Measurements from ENCODE around the gene RPS2. TPM values are rescaled to one million over a fixed set of nuclear protein-coding genes. Genes with fewer than 3 reads are reported as not detected.

RPS2 gene
- total RNA-seq, 4 donors from 2014 or later, result 899 to 1,585 (median 1,295) TPM

DNA sequence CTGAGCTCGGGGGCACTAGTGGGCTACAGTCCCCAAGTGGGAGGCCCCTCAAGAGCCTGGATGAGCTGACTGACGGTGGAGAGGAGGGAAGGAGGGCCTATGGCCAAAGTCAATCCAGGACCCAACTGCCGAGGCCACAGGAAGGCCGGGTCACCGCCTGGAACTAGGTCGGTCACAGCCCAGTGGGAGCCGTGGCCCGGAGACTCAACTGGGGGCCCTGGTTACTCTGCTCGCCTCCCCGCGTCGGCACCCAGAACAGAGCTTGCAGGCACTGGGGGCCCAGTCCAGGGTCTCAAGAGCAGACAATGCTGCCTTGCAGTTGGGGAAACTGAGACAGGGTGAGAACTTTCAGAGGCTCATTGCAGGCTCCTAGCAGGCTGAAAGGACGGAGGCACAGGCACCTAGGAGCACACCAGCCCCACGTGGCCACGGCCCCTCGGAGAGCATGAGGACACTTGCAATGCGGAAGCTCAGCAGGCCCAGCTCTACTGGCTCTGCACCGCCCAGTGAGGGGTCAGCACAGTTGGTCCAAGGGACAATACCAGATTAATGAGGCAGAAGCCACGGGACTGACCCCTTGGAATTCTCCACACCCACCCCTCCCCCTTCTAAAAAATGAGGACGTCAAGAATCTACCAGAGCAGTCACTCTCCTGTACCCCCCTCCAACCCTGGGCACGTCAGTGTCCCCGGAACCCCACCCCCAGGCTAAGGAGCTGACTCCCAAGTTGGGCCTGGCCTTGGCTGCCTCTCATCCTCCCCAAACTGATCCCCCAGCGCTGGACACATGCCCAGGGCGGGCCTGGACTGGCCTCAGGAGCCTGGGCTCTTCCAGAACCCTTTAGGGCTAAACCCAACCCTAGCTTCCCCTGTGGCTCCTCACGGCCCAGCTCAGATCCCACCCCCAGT lies 48.6 kb downstream of the RPS2 start:
- no peak for ATAC-seq
- Histone ChIP-seq H3K36me3 (no peaks in the 10 kb centered on the region), H3K27me3 (peaks cover 81% of the 10 kb centered on the region), H3K9me3 (no peaks in the 10 kb centered on the region), H3K4me1 (peaks cover 0 to 14% (median 0%) of the 10 kb centered on the region in 3 donors), H3K27ac (no peak overlapping the region), H3K4me3 (no peak overlapping the region)
- 0 to 53% methylated on average over 1 to 3 of the region's 25 CpGs for WGBS, 2 donors (ENCODE audit: low coverage in 1 of 2)
- no peak for TF ChIP-seq POLR2A (IDR thresholded peaks at IDR 0.05)
- TF ChIP-seq, protein P1, sequence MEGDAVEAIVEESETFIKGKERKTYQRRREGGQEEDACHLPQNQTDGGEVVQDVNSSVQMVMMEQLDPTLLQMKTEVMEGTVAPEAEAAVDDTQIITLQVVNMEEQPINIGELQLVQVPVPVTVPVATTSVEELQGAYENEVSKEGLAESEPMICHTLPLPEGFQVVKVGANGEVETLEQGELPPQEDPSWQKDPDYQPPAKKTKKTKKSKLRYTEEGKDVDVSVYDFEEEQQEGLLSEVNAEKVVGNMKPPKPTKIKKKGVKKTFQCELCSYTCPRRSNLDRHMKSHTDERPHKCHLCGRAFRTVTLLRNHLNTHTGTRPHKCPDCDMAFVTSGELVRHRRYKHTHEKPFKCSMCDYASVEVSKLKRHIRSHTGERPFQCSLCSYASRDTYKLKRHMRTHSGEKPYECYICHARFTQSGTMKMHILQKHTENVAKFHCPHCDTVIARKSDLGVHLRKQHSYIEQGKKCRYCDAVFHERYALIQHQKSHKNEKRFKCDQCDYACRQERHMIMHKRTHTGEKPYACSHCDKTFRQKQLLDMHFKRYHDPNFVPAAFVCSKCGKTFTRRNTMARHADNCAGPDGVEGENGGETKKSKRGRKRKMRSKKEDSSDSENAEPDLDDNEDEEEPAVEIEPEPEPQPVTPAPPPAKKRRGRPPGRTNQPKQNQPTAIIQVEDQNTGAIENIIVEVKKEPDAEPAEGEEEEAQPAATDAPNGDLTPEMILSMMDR (IDR thresholded peaks at IDR 0.05), result no peak
- no peak for TF ChIP-seq POLR2AphosphoS5 (IDR thresholded peaks at IDR 0.05)
- no peak for TF ChIP-seq EP300 (IDR thresholded peaks at IDR 0.05)

DNA sequence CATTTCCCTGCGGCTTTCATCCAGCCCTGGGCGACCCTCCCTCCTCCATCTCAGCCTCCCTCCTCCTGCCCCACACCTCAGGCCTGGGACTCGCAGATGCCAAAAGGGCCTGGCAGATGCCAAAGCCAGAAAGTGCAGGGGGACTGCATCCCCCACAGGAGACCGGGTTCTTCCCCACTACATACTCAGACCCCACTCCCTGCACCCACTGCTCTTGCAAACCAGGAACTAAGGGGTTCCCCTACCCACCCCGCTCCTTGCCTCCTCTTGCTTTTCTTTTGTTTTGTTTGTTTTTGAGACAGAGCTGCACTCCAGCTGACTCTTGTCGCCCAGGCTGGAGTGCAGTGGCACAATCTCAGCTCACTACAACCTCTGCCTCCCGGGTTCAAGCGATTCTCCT lies 49.6 kb downstream of the RPS2 start:
- H3K4me1 ChIP-seq, result peaks cover 0 to 14% (median 0%) of the 10 kb centered on the region in 3 donors
- H3K27ac ChIP-seq, result no peak overlapping the region
- no peak for TF ChIP-seq POLR2A (IDR thresholded peaks at IDR 0.05)
- TF ChIP-seq POLR2AphosphoS5 (IDR thresholded peaks at IDR 0.05), result no peak
- no peaks in the 10 kb centered on the region for H3K36me3 ChIP-seq
- 43% methylated on average over 4 of the region's 8 CpGs; no CpG with 5 or more reads in 1 of the 2 donors for WGBS, 2 donors (ENCODE audit: low coverage in 1 of 2)
- peaks cover 75% of the 10 kb centered on the region for H3K27me3 ChIP-seq
- no peak for ATAC-seq
- no peak overlapping the region for H3K4me3 ChIP-seq
- no peaks in the 10 kb centered on the region for H3K9me3 ChIP-seq

DNA sequence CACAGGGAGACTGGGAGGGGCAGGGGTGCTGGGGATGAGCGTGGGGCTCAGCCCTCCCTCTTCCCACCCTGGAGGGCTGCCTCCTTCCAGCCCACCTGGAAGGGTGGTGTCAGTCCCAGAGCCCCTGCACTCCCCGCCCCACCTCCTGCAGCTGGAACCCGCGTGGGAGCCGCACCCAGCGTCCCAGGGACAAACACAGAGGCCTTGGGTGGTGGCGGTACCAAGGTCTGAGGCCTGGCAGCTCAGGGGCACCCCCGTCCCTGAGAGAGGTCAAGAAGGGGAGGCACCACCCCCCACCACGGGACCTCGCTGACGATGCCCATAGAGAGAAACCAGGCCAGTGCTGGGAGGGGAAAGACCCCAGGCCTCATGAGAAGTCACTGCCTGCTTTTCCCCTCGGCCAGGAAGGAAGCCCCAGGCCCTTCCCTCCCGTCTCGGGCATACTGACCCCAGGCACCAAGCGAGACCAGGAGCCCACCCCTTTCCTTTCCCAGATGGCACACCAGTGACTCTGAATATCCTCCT lies 50.5 kb downstream of the RPS2 start:
- Histone ChIP-seq H3K36me3 (no peaks in the 10 kb centered on the region), H3K4me3 (no peak overlapping the region), H3K4me1 (peaks cover 0 to 14% (median 0%) of the 10 kb centered on the region in 3 donors), H3K27ac (no peak overlapping the region), H3K9me3 (no peaks in the 10 kb centered on the region), H3K27me3 (peaks cover 75% of the 10 kb centered on the region)
- TF ChIP-seq EP300 (IDR thresholded peaks at IDR 0.05) (no peak), POLR2A (IDR thresholded peaks at IDR 0.05) (no peak), POLR2AphosphoS5 (IDR thresholded peaks at IDR 0.05) (no peak)
- TF ChIP-seq, protein P1 (IDR thresholded peaks at IDR 0.05), result no peak
- no peak for ATAC-seq
- WGBS, 2 donors (ENCODE audit: low coverage in 1 of 2), result 48% methylated on average over 2 of the region's 15 CpGs; no CpG with 5 or more reads in 1 of the 2 donors

DNA sequence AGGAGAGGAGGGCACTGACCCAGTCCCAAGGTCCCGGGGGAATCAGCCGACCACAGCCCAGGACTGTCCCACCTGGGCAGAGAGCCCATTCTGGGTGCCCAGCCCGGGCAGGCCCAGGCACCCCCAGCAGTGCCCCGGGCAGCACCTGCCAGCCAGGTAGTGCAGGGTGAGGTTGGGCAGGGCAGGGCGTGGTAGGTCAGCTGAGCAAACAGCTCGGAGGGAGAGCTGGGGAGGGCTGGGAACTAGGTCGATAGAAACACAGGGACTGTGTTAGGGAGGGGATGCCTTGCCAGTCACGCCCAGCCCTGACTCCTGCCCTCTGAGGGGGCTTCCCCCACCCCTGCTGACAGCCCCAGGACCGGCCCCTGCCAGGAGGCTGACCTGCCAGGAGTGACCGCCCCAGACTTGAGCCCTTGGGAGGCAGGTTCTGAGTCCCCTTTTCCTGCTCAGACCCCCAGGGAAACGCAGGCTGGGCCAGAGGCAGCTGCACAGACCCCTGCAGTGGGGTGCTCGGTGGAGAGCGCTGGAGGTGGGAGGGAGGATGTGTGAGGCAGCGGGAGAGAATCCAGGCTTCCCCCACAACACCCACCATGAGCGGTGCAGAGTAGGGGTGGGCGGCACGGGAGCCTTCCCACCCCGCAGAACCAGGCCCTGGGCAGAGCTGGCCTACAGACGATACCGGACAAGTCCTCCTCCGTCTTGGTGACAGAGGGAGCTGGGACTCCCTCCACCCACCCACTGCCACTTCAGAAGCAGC lies 51.1 kb downstream of the RPS2 start:
- H3K27ac ChIP-seq, result no peak overlapping the region
- peaks cover 0 to 9% (median 0%) of the 10 kb centered on the region in 3 donors for H3K4me1 ChIP-seq
- no peaks in the 10 kb centered on the region for H3K36me3 ChIP-seq
- no CpG with 5 or more reads among the region's 21 CpGs for WGBS, 2 donors (ENCODE audit: low coverage in 1 of 2)
- H3K4me3 ChIP-seq, result no peak overlapping the region
- TF ChIP-seq POLR2A (IDR thresholded peaks at IDR 0.05) (no peak), POLR2AphosphoS5 (IDR thresholded peaks at IDR 0.05) (no peak), EP300 (IDR thresholded peaks at IDR 0.05) (no peak)
- TF ChIP-seq, protein P1 (IDR thresholded peaks at IDR 0.05), result no peak
- no peak for ATAC-seq
- peaks cover 75% of the 10 kb centered on the region for H3K27me3 ChIP-seq
- no peaks in the 10 kb centered on the region for H3K9me3 ChIP-seq

DNA sequence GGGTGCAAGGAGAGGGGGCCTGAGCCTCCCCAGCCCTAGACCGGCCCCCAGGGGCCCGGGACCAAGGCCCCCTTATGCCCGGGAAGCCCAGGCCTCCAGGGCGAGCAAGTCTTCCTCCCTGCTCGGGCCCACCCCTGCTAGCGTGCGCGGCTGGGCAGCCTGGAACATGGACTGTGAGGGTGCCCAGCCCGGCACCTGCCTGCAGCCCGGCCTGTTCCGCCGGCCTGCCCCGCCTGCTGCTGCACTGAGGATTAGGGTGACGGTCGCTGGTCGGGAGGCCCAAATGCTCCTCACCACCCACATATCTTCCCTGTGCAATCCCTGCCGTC lies 52.4 kb downstream of the RPS2 start:
- Histone ChIP-seq H3K4me1 (no peaks in the 10 kb centered on the region), H3K27me3 (peaks cover 75% of the 10 kb centered on the region), H3K4me3 (no peak overlapping the region), H3K9me3 (no peaks in the 10 kb centered on the region), H3K27ac (no peak overlapping the region), H3K36me3 (no peaks in the 10 kb centered on the region)
- no peak for TF ChIP-seq EP300 (IDR thresholded peaks at IDR 0.05)
- no peak for TF ChIP-seq POLR2AphosphoS5 (IDR thresholded peaks at IDR 0.05)
- TF ChIP-seq, protein P1 (IDR thresholded peaks at IDR 0.05), result no peak
- 50 to 81% methylated on average over 1 to 5 of the region's 17 CpGs for WGBS, 2 donors (ENCODE audit: low coverage in 1 of 2)
- ATAC-seq, result no peak
